Vein endothelial cell (primary cell): ENCODE results near the gene TRPV5. TPM values are rescaled to one million over a fixed set of nuclear protein-coding genes. Genes with fewer than 3 reads are reported as not detected.

Source experiments
- total RNA-seq: library from RNA; depleted of rRNA; stranded (reverse); fragments of >200 nt; gene quantifications from 2 replicates; pipeline ENCODE4 v1.2.3, GENCODE V29; 2012

Gene TRPV5
- 0.10 TPM in 1 of 2 replicates, not detected in the other for total RNA-seq

DNA sequence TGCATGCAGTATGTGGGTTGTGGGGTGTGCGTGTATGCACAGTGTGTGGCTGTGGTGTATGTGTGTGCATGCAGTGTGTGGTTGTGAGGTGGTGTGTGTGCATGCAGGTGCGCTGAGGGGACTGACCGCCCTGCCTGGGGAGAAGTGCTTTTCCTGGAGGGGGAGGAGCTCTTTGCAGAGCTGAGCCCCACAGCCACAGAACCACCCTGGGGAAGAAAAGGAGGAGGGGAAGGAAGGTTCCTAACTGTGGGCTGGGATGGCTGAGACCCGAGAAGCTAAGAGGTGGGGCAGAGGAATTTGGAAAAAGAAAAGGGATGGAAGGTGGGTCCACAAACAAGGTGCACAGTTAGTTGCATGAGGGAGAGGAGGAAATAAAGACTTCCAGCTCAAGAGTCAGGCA is at the start of gene TRPV5:
TRPV5 (minus strand) TSS at position 123 of the 400 bp plus-strand sequence. CDS start 287 bp downstream, outside the sequence.

DNA sequence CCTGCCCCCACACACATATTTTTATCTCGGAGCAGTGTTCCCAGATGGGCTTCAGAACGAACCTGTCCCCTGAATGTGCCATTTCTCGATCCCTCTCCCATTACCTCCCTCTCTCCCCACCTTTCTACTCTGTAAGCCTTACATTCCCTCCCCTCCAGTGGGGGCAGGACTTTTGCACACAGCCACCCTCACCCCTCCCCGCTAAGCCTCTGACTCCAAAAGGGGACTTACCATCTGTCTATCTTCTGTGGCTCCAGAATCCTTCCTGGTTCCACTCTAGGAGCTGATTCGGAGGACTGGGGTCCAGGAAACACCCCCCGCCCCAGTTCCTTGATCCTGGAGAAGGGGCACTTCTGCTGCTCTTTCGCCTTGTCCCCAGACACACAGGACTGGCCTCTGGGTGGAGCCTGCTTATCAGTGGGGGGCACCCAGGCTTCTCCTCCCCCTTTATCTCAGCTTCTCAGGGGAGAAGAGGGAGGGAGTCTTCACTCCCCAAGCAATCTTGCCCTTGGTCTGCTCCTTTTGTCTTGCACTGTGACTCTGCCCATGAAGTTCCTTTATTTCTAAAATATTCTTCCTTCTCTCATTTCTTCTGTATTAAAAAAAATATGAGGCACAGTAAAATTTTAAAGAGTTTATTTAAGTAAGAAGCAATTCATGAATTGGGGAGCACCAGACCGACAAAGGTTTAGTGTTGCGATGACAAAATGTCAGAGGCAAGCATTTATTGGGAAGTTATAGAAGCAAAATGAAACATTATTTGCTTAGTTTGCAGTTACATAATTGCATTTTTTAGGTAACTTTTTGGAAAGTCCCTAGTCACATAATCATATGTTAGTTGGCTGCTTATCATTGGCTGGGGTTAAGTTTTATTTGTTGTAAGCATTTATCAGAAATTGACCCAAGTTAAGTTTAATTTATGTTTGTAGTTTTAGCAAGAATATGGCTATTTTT is 28.7 kb upstream of the TRPV5 start, which contains the start of gene KEL:
KEL (minus strand) TSS at position 391 of the 954 bp plus-strand sequence; CDS start at position 234, 157 bp downstream.

DNA sequence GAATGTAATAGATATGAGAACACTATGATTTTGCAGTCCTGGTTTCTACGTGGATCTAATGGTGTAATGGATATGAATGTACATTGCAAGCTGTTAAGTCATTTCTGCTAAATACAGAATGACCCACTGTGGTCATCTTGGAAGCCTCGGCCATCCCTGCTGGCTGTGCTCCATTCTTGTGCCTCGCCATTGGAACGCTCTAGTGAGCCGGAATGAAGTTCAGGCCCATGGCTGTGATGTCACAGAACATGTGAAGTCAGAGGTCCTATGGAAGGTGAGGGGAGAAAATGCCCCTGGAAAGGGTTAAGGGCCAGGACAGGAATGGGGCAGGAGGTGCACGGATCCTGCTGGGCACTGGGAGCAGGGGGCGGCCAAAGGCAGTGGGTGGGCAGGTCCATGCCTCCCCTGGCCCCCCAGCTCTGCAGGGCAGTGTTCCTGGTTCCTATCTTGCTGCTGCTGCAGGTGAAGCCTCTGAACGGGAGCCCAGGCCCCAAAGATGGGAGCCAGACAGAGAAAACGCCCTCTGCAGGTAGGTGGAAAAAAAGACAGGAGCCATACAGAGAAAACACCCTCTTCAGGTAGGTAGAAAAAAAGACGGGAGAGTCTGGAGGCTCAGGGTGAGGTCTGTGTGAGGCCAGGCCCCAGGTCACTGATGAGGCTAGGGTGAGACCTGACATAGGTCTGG is 5.8 kb upstream of the TRPV5 start, which contains the start of gene LLCFC1:
LLCFC1 (plus strand) TSS at position 259 of the 685 bp plus-strand sequence; CDS start at position 397, 138 bp downstream.

DNA sequence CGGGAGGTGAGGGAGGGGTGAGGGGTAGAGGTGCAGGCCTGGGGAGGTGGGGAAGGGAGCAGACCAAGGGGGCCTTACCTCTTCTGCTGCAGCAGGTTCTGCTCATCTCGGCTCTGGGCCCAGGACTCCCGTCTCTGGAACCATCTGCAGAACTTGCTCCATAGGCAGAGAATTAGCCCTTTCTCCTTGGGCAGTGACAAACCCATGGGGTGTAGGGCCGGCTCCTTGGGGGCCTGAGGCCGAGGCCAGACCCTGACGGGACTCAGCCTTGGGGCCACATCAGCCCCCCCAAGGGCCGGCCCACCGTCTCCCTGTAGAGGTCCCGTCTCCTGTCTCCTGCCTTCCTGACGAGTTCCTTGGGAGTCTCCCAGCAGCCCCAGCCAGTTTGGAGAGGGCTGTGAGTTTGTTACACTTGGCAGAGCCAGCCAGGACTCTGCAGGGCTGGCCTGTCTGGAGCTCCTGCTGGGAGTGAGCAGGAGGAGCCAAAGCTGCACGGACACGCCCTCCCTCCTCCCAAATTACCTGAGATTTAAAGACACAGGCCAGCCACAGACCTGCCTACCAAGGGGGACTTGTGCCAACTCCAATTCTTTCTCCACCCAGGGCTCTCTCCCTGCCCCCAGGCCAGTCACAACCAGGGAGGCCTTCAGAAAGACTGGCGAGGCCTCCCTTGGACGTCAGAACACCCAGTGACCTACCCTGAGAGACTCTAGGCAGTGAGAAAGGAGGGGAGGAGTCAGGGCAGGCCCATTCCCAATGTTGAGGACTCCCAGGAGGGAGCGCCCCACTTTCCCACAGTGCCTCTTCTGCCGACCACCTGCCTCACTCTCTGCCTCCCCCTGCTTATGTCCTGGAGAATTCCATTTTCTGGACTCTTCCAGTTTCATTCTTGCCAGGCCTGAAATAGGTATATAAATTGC is 48.0 kb downstream of the TRPV5 start, which contains the start of gene TRPV6:
TRPV6 (minus strand) TSS at position 435 of the 920 bp plus-strand sequence.

Other genes with a start within 250 kb of the TRPV5 start
- gene PRSS1, start 184.3 kb downstream of the TRPV5 start, total RNA-seq = not detected in 2 replicates
- gene PRSS2, start 162.8 kb downstream of the TRPV5 start, total RNA-seq = 0.98 TPM in 1 of 2 replicates, not detected in the other
- 1.4 and 2.0 TPM in 2 replicates for gene EPHB6, start 78.7 kb downstream of the TRPV5 start, total RNA-seq
- gene TRPV6, start 48.0 kb downstream of the TRPV5 start, total RNA-seq = not detected in 2 replicates
- gene LLCFC1, start 5.7 kb upstream of the TRPV5 start, total RNA-seq = not detected in 2 replicates
- gene KEL, start 28.6 kb upstream of the TRPV5 start, total RNA-seq = not detected in 2 replicates
- 0.33 TPM in 1 of 2 replicates, not detected in the other for gene OR9A2, start 93.4 kb upstream of the TRPV5 start, total RNA-seq
- gene OR6V1, start 118.6 kb upstream of the TRPV5 start, total RNA-seq = not detected in 2 replicates
- not detected in 2 replicates for gene PIP, start 198.3 kb upstream of the TRPV5 start, total RNA-seq
- gene TAS2R39, start 249.7 kb upstream of the TRPV5 start, total RNA-seq = not detected in 2 replicates